H7 (cell line): Measurements from ENCODE around the gene HTR3A. TPM values are rescaled to one million over a fixed set of nuclear protein-coding genes. Genes with fewer than 3 reads are reported as not detected.

ENCODE experiments used
- total RNA-seq: library from RNA; depleted of rRNA; stranded (reverse); fragments of >200 nt; shearing (Covaris generic); gene quantifications from 2 replicates; pipeline ENCODE4 v1.2.3, GENCODE V29; 2014; rRNA removed

The HTR3A gene
- total RNA-seq, 1 experiment from 2014 or later, result 5.4 TPM

Other genes with a start within 250 kb of the HTR3A start
- gene ZW10, start 201.4 kb upstream of the HTR3A start, total RNA-seq, result 28.1 and 29.1 TPM in 2 replicates
- gene CLDN25, start 195.3 kb upstream of the HTR3A start, total RNA-seq, result not detected in 2 replicates
- 88.4 and 142 TPM in 2 replicates for gene USP28, start 99.5 kb upstream of the HTR3A start, total RNA-seq
- gene HTR3B, start 70.3 kb upstream of the HTR3A start, total RNA-seq, result not detected in 2 replicates
- gene ZBTB16, start 84.6 kb downstream of the HTR3A start, total RNA-seq, result not detected in 2 replicates